Endothelial cell of umbilical vein (primary cell): ENCODE results near the gene RGSL1. TPM values are rescaled to one million over a fixed set of nuclear protein-coding genes. Genes with fewer than 3 reads are reported as not detected.

Experiments
- BruUV-seq: library from RNA; stranded (reverse); fragments of 400-500 nt; replicated peaks from 2 replicates; lab custom pipeline; 2021; lab: Mats Ljungman, UMichigan
- CTCF ChIA-PET: fragments of 300-600, 350-600 bp; sonication (Branson Sonifier 250); formaldehyde crosslinking; loops from one replicate; lab custom pipeline; 2021; ENCODE audit warnings: antibody characterized with exemption, inconsistent platforms; lab: Charles Lee
- POLR2A ChIA-PET: fragments of 300-600, 350-600 bp; sonication (Branson Sonifier 250); formaldehyde crosslinking; loops from one replicate; lab custom pipeline; 2021; ENCODE audit warnings: antibody characterized with exemption, inconsistent platforms; lab: Charles Lee
- DNase-seq: peaks from one replicate; pipeline ENCODE4 v3.0.0-alpha.2; 2011; ENCODE audit warnings: low read depth, low spot score
- FAIRE-seq: peaks from 2 replicates; lab custom pipeline; 2011; peaks lifted over from hg19 to GRCh38; lab: Jason Lieb, UNC
- H2AFZ ChIP-seq: 2 replicates; pipeline ENCODE4 v1.6.0; 2012; ENCODE audit warnings: low read depth, low read length, control low read depth, inconsistent platforms
- H3K27ac ChIP-seq: 2 replicates; pipeline ENCODE4 v1.5.1; 2011; ENCODE audit warnings: low read depth, mild to moderate bottlenecking, control low read depth, low read length, moderate library complexity; ENCODE audit not compliant: insufficient read depth
- H3K27me3 ChIP-seq, 2 experiments: 2 replicates each; pipeline versions ENCODE4 v1.6.0 to v1.6.1; 2011; ENCODE audit warnings: low read length in 2 of 2, mixed read lengths in 1 of 2; ENCODE audit not compliant: control insufficient read depth in 2 of 2, insufficient read depth in 2 of 2
- H3K36me3 ChIP-seq, 2 experiments: 2 replicates in 1 of 2; 3 replicates in 1 of 2; pipeline ENCODE4 v1.5.1; 2011; ENCODE audit warnings: low read length in 2 of 2, mild to moderate bottlenecking in 1 of 2, moderate library complexity in 1 of 2; ENCODE audit not compliant: control insufficient read depth in 2 of 2, insufficient read depth in 2 of 2; ENCODE audit errors: extremely low read depth in 1 of 2
- H3K4me1 ChIP-seq: 3 replicates; pipeline ENCODE4 v1.5.1; 2011; ENCODE audit warnings: mild to moderate bottlenecking, low read length; ENCODE audit not compliant: control insufficient read depth, insufficient read depth; ENCODE audit errors: extremely low read depth
- H3K4me2 ChIP-seq: 2 replicates; pipeline ENCODE4 v1.6.1; 2011; ENCODE audit warnings: low read length, control low read depth, mixed read lengths; ENCODE audit not compliant: insufficient read depth
- H3K4me3 ChIP-seq, 3 experiments: fragments of 200-600 bp in 1 of 3; sonication (generic), shearing (Covaris generic) in 1 of 3; replicated peaks in 1 of 3; 2 replicates each; pipeline ENCODE4 v1.5.1; 2011 to 2016; ENCODE audit warnings: control low read depth in 3 of 3, low read length in 3 of 3, mild to moderate bottlenecking in 2 of 3, inconsistent platforms in 1 of 3, low read depth in 1 of 3, moderate library complexity in 1 of 3; ENCODE audit not compliant: insufficient read depth in 1 of 3
- H3K79me2 ChIP-seq: 2 replicates; pipeline ENCODE4 v1.6.0; 2012; ENCODE audit warnings: low read length, inconsistent platforms; ENCODE audit not compliant: control insufficient read depth, insufficient read depth
- H3K9ac ChIP-seq: replicated peaks from 2 replicates; pipeline ENCODE3; 2011; ENCODE audit warnings: low read length, control low read depth; ENCODE audit not compliant: insufficient read depth; ENCODE audit errors: extremely low read depth
- H3K9me1 ChIP-seq: replicated peaks from 3 replicates; pipeline ENCODE4 v1.6.0; 2011; ENCODE audit warnings: mild to moderate bottlenecking, low read length; ENCODE audit not compliant: control insufficient read depth, insufficient read depth; ENCODE audit errors: extremely low read depth
- H3K9me3 ChIP-seq: replicated peaks from 2 replicates; pipeline ENCODE4 v1.5.1; 2012; ENCODE audit warnings: low read length, inconsistent platforms; ENCODE audit not compliant: control insufficient read depth, insufficient read depth
- H4K20me1 ChIP-seq: replicated peaks from 2 replicates; pipeline ENCODE3; 2011; ENCODE audit warnings: mild to moderate bottlenecking, low read length; ENCODE audit not compliant: control insufficient read depth, insufficient read depth; ENCODE audit errors: extremely low read depth
- EZH2 ChIP-seq: IDR thresholded peaks from 2 replicates; pipeline ENCODE4 v1.6.1; 2012; ENCODE audit warnings: borderline replicate concordance, low read depth, mild to moderate bottlenecking, moderate library complexity, low read length, inconsistent platforms; ENCODE audit not compliant: severe bottlenecking
- FOS ChIP-seq: IDR thresholded peaks from 2 replicates; pipeline ENCODE4 v1.6.1; 2011; ENCODE audit warnings: mild to moderate bottlenecking, low read length, moderate library complexity, borderline replicate concordance; ENCODE audit not compliant: insufficient read depth
- GATA2 ChIP-seq: IDR thresholded peaks from 2 replicates; pipeline ENCODE4 v1.7.0; 2011; ENCODE audit warnings: low read depth, mild to moderate bottlenecking, moderate library complexity, mixed read lengths, low read length; ENCODE audit not compliant: insufficient read length, insufficient read depth
- JUN ChIP-seq: IDR thresholded peaks from 2 replicates; pipeline ENCODE4 v1.6.1; 2011; ENCODE audit warnings: borderline replicate concordance, low read depth; ENCODE audit not compliant: insufficient read length, insufficient read depth
- MYC ChIP-seq: IDR thresholded peaks from one replicate; pipeline ENCODE4 v1.6.1; 2011; ENCODE audit warnings: mild to moderate bottlenecking, low read depth, low read length
- POLR2A ChIP-seq: IDR thresholded peaks from 2 replicates; pipeline ENCODE4 v1.6.1; 2012; ENCODE audit warnings: low read depth, mild to moderate bottlenecking, control low read depth, low read length
- POLR2AphosphoS5 ChIP-seq: IDR thresholded peaks from 2 replicates; pipeline ENCODE4 v1.6.1; 2012; ENCODE audit warnings: low read depth, mild to moderate bottlenecking, control low read depth, low read length, moderate library complexity; ENCODE audit not compliant: insufficient read depth
- dilution Hi-C: fragments of 300-500 bp; cut with MboI; formaldehyde crosslinking; loops from one replicate; pipeline ENCODE4 v1.15.0; 2019; ENCODE audit warnings: low sequenced_read_pairs; ENCODE audit not compliant: extremely low pct_ligation_motif_present
- intact Hi-C: fragments of 100-400 bp; cut with micrococcal nuclease; formaldehyde crosslinking; loops from one replicate; pipeline ENCODE4 v1.10.0; 2022
- polyA plus RNA-seq, 4 experiments: library from polyadenylated mRNA; depleted of rRNA in 3 of 4; stranded (reverse) in 3 of 4; unstranded in 1 of 4; fragments of >200 nt; gene quantifications; 2 replicates each; pipeline versions ENCODE4 v1.2.1 to v1.2.3, GENCODE V29; 2011 to 2012; ENCODE audit warnings: missing spikeins in 1 of 4
- total RNA-seq: library from RNA; stranded (reverse); gene quantifications from 2 replicates; pipeline ENCODE4 v1.2.3, GENCODE V29; 2021
- TF ChIP-seq, protein P1 (sequence below): IDR thresholded peaks from 2 replicates; pipeline ENCODE4 v1.6.1; 2011; ENCODE audit not compliant: insufficient read depth, insufficient read length
- TF ChIP-seq, protein P2 (sequence below), 2 donors: IDR thresholded peaks; 1 replicate in 1 of 2; 2 replicates in 1 of 2; pipeline ENCODE4 v1.5.1; 2011; ENCODE audit warnings: low read length in 2 of 2, mild to moderate bottlenecking in 2 of 2, moderate library complexity in 2 of 2, control low read depth in 1 of 2, inconsistent platforms in 1 of 2, low read depth in 1 of 2; ENCODE audit not compliant: insufficient read depth in 1 of 2; ENCODE audit errors: extremely low read depth in 1 of 2

RGSL1 gene
- total and polyA plus RNA-seq, 2 donors (not counting 3 experiments of a cell fraction or from before 2014, with no cell fraction given), result not detected

GRCh38 chr1:182453631-182454030 is 3.7 kb downstream of the RGSL1 start:
- Histone ChIP-seq H3K4me3 (no peak overlapping the region), H3K9me1 (no peaks in the 10 kb centered on the region), H3K4me1 (no peaks in the 10 kb centered on the region), H2AFZ (no peak overlapping the region), H3K36me3 (no peaks in the 10 kb centered on the region), H3K27me3 (no peaks in the 10 kb centered on the region), H3K4me2 (no peak overlapping the region), H3K27ac (no peak overlapping the region), H4K20me1 (no peaks in the 10 kb centered on the region), H3K9me3 (no peaks in the 10 kb centered on the region), H3K79me2 (no peaks in the 10 kb centered on the region), H3K9ac (no peak overlapping the region)
- no peak for TF ChIP-seq FOS
- TF ChIP-seq POLR2AphosphoS5, result no peak
- no peak for TF ChIP-seq MYC
- TF ChIP-seq, protein P1, sequence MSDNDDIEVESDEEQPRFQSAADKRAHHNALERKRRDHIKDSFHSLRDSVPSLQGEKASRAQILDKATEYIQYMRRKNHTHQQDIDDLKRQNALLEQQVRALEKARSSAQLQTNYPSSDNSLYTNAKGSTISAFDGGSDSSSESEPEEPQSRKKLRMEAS, result no peak
- no peak for TF ChIP-seq POLR2A
- no peak for TF ChIP-seq EZH2
- no peak for TF ChIP-seq GATA2
- TF ChIP-seq, protein P2, sequence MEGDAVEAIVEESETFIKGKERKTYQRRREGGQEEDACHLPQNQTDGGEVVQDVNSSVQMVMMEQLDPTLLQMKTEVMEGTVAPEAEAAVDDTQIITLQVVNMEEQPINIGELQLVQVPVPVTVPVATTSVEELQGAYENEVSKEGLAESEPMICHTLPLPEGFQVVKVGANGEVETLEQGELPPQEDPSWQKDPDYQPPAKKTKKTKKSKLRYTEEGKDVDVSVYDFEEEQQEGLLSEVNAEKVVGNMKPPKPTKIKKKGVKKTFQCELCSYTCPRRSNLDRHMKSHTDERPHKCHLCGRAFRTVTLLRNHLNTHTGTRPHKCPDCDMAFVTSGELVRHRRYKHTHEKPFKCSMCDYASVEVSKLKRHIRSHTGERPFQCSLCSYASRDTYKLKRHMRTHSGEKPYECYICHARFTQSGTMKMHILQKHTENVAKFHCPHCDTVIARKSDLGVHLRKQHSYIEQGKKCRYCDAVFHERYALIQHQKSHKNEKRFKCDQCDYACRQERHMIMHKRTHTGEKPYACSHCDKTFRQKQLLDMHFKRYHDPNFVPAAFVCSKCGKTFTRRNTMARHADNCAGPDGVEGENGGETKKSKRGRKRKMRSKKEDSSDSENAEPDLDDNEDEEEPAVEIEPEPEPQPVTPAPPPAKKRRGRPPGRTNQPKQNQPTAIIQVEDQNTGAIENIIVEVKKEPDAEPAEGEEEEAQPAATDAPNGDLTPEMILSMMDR (IDR thresholded peaks at IDR 0.05; ENCODE audit: extremely low read depth in 1 of 2, insufficient read depth in 1 of 2, low read depth in 1 of 2, low read length in 2 of 2), result no peak
- no peak for TF ChIP-seq JUN
- intact Hi-C loops, result no loop called here
- FAIRE-seq, result no peak
- ChIA-PET CTCF (no interaction called here), POLR2A (no interaction called here)
- dilution Hi-C loops, result no loop called here
- no TSS peak for BruUV-seq
- DNase-seq, result no peak
